Measurements from ENCODE around the gene SAPCD2.
A peak's percentile ranks its signal among the peaks of the same experiment; 100 is the strongest.
"Not testable (repeated sequence)": the region's sequence is repeated elsewhere in the genome, so short reads cannot be mapped to it uniquely, and the experiment has no call there.

SAPCD2 gene

GRCh38 chr9:137065336-137065967 is 4.9 kb downstream of the SAPCD2 start:
- no peak for DNase-seq (ENCODE audit: low read depth in 1 of 2, low spot score in 1 of 2)

DNA sequence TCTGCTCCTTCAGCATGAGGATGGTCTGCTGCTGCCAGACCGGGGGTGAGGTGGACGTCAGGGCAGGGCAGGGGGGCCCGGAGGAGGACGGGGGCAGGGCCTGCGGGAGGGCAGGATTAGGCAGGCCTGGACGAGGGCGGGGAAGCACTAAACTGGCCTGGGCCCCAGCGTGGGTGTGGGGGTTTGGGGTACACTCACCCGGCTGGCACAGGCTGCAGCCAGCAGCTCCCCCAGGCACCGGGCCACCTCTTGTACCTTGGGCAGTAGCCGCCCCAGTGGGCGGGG is 5.5 kb downstream of the SAPCD2 start:
- DNase-seq (ENCODE audit: low read depth in 1 of 2, low spot score in 1 of 2), result no peak

DNA sequence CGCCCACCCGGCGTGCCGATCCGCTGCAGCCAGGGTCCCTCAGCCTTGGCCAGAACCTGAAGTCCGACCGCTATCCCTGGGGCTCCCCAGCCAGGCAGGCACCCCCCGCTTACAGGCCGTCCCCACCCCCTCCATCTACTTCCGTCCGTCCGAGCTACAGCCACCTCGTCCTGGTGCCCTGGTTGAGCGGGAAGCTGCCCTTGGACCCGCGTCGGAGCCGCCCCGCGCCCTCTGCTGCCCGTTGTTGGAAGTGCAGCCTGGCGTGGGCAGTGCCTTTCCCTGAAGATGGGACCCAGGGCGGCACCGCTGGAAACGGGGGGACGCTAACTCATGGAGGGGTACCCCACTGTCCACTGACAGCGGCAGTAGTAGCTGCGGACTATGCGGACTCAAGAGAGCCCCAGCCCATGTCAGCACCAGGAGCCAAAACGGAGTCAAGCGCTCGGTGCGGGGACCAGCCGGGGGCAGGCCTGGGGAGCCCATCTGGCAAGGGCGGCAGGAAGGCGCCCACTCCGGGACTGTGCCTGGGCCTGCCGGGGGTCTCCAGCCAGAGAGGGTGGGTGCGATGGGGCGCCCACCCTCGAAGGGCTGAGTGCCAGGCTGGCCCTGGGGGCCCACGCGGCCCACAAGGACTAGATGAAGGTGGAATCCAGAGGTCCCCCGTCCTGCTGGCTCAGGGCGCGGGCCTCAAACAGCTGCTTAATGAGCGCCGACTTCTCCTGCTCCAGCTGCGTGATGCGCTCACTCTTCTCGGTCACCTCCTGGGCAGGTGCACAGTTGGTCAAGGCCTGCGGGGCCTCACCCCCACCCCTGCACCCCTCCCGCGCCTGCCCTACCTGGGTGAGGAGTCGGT is 6.1 kb downstream of the SAPCD2 start:
- peak; percentile 44 to 57 for DNase-seq (ENCODE audit: low read depth in 1 of 2, low spot score in 1 of 2)

DNA sequence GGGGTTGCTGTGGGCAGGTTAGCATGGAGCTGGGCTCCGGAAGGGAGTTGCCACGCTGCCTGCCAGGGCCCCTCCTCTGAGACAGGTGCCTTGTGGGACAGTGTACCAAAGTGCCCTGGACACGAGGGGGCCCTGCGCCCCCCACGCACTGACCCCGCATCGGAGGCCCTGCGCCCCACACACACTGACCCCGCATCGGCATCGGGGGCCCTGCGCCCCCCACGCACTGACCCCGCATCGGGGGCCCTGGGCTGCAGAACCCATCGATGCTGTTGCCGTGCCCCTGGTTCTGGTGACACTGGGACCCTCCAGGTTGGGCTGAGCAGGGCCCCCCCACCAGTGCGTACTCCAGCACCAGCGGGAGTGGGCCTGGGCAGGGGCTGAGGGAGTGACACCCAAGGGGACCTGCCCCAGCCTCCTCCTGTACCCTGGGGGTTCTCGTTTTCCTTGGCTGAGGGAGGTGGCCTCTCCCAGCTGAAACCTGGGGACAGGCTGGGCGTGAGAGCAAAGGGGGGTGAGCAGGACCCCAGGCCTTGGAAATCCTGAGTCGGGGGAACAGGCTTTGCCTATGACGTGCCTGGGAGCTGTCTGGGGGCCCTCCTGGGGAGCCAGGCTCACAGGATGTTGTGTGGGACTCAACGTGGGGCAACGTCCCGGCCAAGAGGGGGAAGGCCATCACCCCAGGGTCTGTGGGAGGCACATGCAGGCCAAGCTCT is 6.9 kb downstream of the SAPCD2 start:
- no peak for DNase-seq (ENCODE audit: low read depth in 1 of 2, low spot score in 1 of 2)

- not testable (repeated sequence) for DNase-seq (ENCODE audit: low read depth in 1 of 2, low spot score in 1 of 2)
These were observed 7.6 kb downstream of the SAPCD2 start for GRCh38 chr9:137062798-137063197.

DNA sequence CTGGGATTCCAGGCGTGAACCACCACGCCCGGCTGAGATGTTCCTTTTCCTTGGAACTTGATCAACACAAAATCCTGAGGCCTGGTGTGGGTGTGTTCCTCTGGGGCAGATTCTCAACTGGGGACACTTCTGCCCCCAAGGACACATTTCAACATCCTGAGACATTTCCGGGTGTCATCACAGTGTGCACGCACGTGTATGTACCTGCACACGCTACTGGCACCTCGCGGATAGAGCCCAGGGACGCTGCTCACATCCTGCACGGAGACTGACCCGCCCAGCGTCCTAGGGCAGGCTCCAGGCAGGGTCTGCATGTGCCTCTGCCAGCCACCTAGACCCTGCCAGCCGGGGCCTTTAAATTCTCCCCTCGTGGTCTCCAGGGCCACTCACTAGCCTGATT is 8.0 kb downstream of the SAPCD2 start:
- DNase-seq (ENCODE audit: low read depth in 1 of 2, low spot score in 1 of 2), result no peak

GRCh38 chr9:137058521-137059234 is 11.7 kb downstream of the SAPCD2 start:
- no peak for DNase-seq (ENCODE audit: low read depth in 1 of 2, low spot score in 1 of 2)

- DNase-seq (ENCODE audit: low read depth in 1 of 2, low spot score in 1 of 2), result no peak
These were observed 12.8 kb downstream of the SAPCD2 start for GRCh38 chr9:137057545-137057944.

DNA sequence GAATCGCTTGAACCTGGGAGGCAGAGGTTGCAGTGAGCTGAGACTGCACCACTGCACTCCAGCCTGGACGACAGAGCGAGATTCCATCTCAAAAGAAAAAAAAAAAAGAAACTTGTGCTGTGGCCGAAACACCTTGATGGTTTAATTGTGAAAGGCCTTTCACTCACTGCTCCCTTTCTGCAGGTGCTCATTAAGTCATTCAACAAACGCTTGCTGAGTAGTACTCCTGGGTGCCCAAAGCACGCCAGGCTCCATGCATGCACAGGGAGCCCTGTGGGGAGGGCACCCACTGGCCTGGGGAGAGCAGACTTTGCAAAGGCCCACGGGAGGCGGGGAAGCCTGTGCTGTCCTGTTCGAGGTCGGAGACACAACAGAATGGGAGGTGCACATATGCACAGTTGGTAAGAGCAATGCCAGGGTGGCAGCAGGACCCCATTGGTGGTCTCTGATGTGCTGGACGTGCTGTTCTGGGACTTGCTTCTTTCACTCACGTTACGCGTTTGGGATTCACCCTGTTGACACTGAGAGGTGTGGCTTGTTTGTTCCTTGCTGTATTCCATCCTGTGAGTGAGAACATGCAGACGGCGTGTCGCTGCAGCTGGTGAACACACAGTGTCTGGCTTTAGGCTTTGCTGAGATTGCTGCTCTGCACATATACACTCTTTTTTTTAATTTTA is 13.5 kb downstream of the SAPCD2 start:
- DNase-seq (ENCODE audit: low read depth in 1 of 2, low spot score in 1 of 2), result no peak

DNA sequence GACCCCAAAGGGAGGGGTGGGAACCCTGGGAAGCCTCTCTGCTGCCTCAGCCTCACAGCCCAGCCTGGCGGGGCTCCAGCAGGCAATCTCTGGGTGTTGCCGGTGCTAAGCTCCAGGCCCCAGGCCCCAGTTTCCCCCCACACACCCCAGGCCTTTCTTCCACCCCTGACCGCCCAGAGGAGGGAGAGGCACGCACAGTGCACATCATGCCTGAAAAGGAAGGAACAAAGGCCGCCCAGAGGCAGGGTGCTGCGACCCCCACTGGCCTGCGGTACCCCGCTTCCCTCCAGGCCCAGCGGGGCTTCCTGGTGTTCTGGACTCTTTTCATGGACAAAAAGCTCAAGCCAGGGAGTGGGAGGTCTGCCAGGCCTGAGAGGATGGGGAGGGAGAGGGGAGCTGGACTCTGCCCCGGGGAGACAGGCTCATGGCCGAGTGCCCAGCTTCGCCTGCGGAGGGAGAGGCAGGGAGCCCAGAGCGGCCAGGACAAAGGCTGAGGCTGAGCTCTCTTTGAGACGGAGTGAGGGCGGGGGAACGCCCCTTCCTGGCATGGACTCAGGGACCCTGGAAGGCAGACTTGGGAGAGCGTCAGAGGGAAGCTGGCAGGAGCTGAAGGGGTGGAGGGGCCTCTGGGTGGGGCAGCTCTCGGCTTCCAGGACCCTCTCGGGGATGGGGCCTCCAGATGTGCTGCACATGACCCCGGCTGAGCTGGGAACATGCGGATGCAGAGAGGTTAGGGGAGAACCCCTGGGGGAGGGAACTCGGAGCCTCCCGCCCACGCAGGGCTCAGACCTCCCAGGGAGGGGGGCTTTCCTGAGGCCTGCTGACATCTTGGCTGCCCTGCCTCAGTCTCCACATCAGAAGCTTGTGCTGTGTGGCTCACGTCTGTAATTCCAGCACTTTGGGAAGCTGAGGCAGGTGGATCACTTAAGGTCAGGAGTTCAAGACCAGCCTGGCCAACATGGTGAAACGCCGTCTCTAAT is 14.7 kb downstream of the SAPCD2 start:
- no peak for DNase-seq (ENCODE audit: low read depth in 1 of 2, low spot score in 1 of 2)

- no peak for DNase-seq (ENCODE audit: low read depth in 1 of 2, low spot score in 1 of 2)
These were observed 15.4 kb downstream of the SAPCD2 start for GRCh38 chr9:137054932-137055384.

- DNase-seq (ENCODE audit: low read depth in 1 of 2, low spot score in 1 of 2), result no peak
These were observed 16.1 kb downstream of the SAPCD2 start, which contains the start of gene ENTPD2 for GRCh38 chr9:137053944-137054931. Gene ENTPD2, minus strand, starts transcription at chr9:137054061. Its CDS starts 64 bp downstream, at chr9:137053997.

DNA sequence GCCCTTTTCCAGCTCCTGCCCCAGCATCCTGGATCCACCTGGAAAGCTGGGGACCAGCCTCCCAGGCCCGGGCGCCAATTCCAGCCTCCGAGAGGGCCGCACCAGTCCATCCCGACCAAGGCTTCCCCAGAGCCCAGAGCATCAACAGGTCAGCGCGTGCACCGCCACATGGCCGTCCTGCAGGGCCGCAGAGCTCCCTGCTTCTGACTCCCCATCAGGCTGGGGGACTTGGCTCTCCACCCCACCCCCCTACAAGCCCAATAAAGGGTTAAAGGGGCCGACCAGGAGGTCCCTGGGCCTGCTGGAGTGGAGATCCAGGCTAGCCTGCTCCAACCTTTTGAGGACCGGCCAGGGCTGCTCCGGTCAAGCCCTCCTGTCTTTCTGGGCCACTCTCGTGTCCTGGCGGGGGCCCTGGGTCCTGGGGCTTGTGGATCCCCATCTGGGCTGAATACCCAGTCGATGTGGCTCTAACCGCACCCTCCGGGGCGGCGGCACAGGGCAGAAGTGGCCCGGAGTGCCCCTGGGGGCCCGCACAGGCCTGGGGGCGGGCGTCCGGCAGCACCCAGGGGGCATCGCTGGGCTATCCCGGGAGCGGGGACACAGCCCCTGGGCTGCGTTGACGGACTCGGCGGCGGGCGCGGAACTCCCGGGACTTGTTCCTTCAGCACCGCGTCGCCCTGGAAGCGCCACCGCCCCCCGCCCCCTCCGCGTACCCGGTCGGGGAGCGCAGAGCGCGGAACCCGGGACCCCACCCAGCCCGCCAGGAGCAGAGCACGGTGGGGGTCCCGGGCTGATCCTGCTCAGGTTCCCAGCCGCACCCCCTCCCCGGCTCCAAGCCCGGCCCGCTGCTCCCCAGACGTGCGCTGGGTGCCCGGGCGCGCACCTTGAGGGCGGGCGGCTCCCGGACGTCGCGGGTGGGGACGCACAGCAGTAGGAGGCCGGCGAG is 17.1 kb downstream of the SAPCD2 start:
- DNase-seq (ENCODE audit: low read depth in 1 of 2, low spot score in 1 of 2), result no peak

- DNase-seq (ENCODE audit: low read depth in 1 of 2, low spot score in 1 of 2), result no peak
These were observed 18.1 kb downstream of the SAPCD2 start for GRCh38 chr9:137052293-137052692.

- DNase-seq (ENCODE audit: low read depth in 1 of 2, low spot score in 1 of 2), result no peak
These were observed 19.1 kb downstream of the SAPCD2 start for GRCh38 chr9:137051145-137051724.

GRCh38 chr9:137050570-137050969 is 19.8 kb downstream of the SAPCD2 start:
- no peak for DNase-seq (ENCODE audit: low read depth in 1 of 2, low spot score in 1 of 2)
